ENCODE measurements around the gene UHRF1. TPM values are rescaled to one million over a fixed set of nuclear protein-coding genes. Genes with fewer than 3 reads are reported as not detected.

UHRF1 gene
- total and polyA plus RNA-seq, 2 donors from 2014 or later: 0.19 to 3.1 TPM

DNA sequence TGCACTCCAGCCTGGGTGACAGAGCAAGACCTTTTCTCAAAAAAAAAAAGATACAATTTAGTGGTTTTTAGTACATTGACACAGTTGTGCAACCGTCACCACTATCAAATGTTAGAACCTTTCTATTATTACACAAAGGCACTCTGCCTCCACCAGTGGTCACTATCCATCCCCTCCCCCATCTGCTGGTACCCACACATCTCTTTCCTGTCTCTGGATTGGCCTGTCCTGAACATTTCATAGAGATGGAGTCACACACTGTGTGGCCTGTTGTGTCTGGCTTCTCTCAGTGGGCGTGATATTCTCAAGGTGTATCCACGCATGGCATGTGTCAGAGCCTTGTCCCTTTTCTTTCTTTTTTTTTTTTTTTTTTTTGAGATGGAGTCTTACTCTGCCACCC, 70.8 kb downstream of the UHRF1 start:
- Histone ChIP-seq H3K27me3 (ENCODE audit: control insufficient read depth, insufficient read depth, low read length) (no peaks in the 10 kb centered on the region), H3K4me3 (ENCODE audit: low read length in 3 of 3) (no peak overlapping the region), H3K9ac (ENCODE audit: low read length in 3 of 3) (no peak overlapping the region), H3K4me1 (ENCODE audit: control insufficient read depth in 2 of 3, insufficient read depth in 2 of 3, low read depth in 1 of 3, low read length in 3 of 3) (peaks cover 0 to 29% (median 29%) of the 10 kb centered on the region in 3 donors), H3K27ac (ENCODE audit: low read depth in 2 of 2, low read length in 2 of 2) (no peak overlapping the region), H3K36me3 (ENCODE audit: control insufficient read depth in 2 of 3, insufficient read depth in 3 of 3, low read length in 3 of 3) (no peaks in the 10 kb centered on the region), H3K9me3 (ENCODE audit: control insufficient read depth in 2 of 3, insufficient read depth in 1 of 3, low read length in 3 of 3) (no peaks in the 10 kb centered on the region)
- no peak for DNase-seq
- intact Hi-C loops (cut with DNase I): no loop called here
- TF ChIP-seq, protein P1, sequence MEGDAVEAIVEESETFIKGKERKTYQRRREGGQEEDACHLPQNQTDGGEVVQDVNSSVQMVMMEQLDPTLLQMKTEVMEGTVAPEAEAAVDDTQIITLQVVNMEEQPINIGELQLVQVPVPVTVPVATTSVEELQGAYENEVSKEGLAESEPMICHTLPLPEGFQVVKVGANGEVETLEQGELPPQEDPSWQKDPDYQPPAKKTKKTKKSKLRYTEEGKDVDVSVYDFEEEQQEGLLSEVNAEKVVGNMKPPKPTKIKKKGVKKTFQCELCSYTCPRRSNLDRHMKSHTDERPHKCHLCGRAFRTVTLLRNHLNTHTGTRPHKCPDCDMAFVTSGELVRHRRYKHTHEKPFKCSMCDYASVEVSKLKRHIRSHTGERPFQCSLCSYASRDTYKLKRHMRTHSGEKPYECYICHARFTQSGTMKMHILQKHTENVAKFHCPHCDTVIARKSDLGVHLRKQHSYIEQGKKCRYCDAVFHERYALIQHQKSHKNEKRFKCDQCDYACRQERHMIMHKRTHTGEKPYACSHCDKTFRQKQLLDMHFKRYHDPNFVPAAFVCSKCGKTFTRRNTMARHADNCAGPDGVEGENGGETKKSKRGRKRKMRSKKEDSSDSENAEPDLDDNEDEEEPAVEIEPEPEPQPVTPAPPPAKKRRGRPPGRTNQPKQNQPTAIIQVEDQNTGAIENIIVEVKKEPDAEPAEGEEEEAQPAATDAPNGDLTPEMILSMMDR (IDR thresholded peaks at IDR 0.05; ENCODE audit: borderline replicate concordance, extremely low read depth, insufficient read depth): no peak
- FAIRE-seq: no peak

DNA sequence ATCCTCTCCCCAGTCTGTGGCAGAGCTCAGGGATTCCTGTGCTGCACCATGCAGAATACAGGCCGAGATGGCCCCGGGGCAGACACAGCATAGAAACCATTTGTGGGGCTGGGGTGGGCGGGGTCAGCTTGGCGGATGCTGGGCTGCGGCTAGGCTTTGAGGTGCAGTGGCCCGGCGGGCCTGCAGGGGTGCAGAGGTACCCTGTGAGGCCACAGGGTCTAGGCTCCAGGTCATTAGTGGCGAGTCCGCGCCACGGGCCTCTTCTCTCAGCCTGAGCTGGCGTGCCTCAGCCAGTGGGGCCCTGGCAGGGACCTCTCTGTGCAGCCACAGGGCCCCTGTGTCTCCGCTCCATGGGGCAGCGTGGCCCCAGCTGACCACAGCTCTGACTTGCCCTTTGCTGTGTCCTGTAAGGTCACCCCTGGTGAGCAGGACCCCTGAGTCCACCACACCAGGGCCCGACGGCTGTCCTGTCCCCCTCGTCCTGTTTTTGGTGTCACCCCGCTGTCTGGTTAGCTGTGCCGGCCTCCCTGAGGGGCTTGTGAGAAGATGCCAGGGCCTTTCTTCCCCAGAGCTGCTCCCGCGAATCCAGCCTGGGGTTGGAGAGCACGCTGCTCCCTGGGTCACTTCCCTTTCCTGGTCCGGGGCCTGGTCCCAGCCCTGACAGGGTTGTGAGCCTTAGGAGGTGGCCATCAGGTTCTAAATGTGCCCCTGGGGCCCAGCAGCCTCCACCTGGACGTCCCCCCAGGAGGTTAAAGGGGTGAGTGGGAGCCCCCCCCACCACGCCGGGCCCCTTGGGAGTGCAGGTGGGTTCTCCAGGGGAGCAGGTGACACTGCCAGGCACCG, 71.8 kb downstream of the UHRF1 start:
- H3K9ac ChIP-seq (ENCODE audit: low read length in 3 of 3): no peak overlapping the region
- no peak overlapping the region for H3K27ac ChIP-seq (ENCODE audit: low read depth in 2 of 2, low read length in 2 of 2)
- intact Hi-C loops (cut with DNase I): no loop called here
- no peaks in the 10 kb centered on the region for H3K9me3 ChIP-seq (ENCODE audit: control insufficient read depth in 2 of 3, insufficient read depth in 1 of 3, low read length in 3 of 3)
- no peak for FAIRE-seq
- H3K4me3 ChIP-seq (ENCODE audit: low read length in 3 of 3): no peak overlapping the region
- no peaks in the 10 kb centered on the region for H3K27me3 ChIP-seq (ENCODE audit: control insufficient read depth, insufficient read depth, low read length)
- TF ChIP-seq, protein P1 (IDR thresholded peaks at IDR 0.05; ENCODE audit: borderline replicate concordance, extremely low read depth, insufficient read depth): no peak
- H3K4me1 ChIP-seq (ENCODE audit: control insufficient read depth in 2 of 3, insufficient read depth in 2 of 3, low read depth in 1 of 3, low read length in 3 of 3): peaks cover 0 to 29% (median 24%) of the 10 kb centered on the region in 3 donors
- DNase-seq: no peak
- no peaks in the 10 kb centered on the region for H3K36me3 ChIP-seq (ENCODE audit: control insufficient read depth in 2 of 3, insufficient read depth in 3 of 3, low read length in 3 of 3)

DNA sequence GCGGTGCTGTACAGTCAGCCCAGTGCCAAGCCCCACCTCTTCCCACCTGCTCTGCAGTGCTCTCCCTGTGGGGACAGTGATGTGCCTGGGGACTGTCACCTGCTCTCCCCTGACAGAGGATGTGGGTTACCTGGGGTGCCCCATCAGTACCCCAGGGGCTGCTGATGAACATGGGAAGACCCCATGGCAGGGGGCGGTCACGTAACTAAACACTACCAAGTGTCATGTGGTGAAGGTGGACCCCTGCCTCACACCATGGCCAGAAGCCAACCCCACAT, 72.3 kb downstream of the UHRF1 start:
- DNase-seq: no peak
- Histone ChIP-seq H3K36me3 (ENCODE audit: control insufficient read depth in 2 of 3, insufficient read depth in 3 of 3, low read length in 3 of 3) (no peaks in the 10 kb centered on the region), H3K9ac (ENCODE audit: low read length in 3 of 3) (no peak overlapping the region), H3K27me3 (ENCODE audit: control insufficient read depth, insufficient read depth, low read length) (no peaks in the 10 kb centered on the region), H3K4me1 (ENCODE audit: control insufficient read depth in 2 of 3, insufficient read depth in 2 of 3, low read depth in 1 of 3, low read length in 3 of 3) (peaks cover 0 to 30% (median 22%) of the 10 kb centered on the region in 3 donors), H3K9me3 (ENCODE audit: control insufficient read depth in 2 of 3, insufficient read depth in 1 of 3, low read length in 3 of 3) (no peaks in the 10 kb centered on the region), H3K4me3 (ENCODE audit: low read length in 3 of 3) (no peak overlapping the region), H3K27ac (ENCODE audit: low read depth in 2 of 2, low read length in 2 of 2) (no peak overlapping the region)
- intact Hi-C loops (cut with DNase I): no loop called here
- TF ChIP-seq, protein P1 (IDR thresholded peaks at IDR 0.05; ENCODE audit: borderline replicate concordance, extremely low read depth, insufficient read depth): no peak
- FAIRE-seq: no peak
